Inferior parietal cortex (tissue), 1 donor: ENCODE measurements around the gene ARID3A.

Experiments used
- DNase-seq: peaks from one replicate; pipeline ENCODE4 v3.0.0-alpha.2; 2016; ENCODE audit errors: extremely low spot score

Gene ARID3A

DNA sequence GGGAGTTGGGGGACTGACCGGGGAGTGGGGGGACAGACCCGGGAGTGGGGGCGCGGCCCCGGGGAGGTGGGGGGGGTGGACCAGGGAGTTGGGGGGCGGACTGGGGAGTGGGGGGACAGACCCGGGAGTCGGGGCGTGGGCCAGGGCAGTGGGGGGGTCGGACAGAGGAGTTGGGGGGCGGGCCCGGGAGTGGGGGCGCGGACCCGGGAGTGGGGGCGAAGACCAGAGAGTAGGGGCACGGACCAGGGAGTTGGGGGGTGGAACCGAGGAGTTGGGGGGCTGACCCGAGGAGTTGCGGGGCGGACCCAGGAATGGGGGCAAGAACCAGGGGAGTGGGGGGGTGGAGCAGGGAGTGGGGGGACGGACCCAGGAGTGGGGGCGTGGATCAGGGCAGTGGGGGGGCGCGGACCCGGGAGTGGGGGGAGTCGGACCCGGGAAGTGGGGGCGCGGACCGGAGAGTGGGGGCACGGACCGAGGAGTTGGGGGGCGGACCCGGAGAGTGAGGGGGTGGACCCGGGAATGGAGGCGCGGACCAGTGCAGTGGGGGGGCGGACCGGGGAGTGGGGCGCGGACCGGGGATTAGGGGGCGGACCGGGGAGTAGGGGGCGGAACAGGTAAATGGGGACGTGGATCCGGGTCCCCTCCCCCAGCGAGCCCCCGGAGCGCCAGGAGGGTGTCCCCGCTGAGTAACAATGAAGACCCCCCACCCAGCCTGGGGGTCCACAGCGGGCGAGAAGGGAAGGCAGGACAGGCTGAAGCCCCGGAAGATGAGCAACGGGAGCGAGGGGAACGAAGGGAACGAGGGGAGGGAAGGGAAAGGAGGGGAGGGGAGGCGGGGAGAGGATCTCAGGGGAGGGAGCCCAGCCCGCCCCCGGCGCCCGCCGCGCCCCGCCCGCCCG is 13.4 kb upstream of the ARID3A start:
- no peak for DNase-seq

- no peak for DNase-seq
Observed at GRCh38 chr19:913080-913748, 12.6 kb upstream of the ARID3A start, which contains the start of gene R3HDM4. TSS of gene R3HDM4 (minus strand) at chr19:913219. CDS start at chr19:913157, 62 bp downstream.

- DNase-seq: no peak
Observed at GRCh38 chr19:916645-917322, 9.1 kb upstream of the ARID3A start.

- no peak for DNase-seq
Observed at GRCh38 chr19:917323-918151, 8.3 kb upstream of the ARID3A start, which contains the start of gene KISS1R. TSS of gene KISS1R (plus strand) at chr19:917333. CDS start at chr19:917503, 170 bp downstream.

DNA sequence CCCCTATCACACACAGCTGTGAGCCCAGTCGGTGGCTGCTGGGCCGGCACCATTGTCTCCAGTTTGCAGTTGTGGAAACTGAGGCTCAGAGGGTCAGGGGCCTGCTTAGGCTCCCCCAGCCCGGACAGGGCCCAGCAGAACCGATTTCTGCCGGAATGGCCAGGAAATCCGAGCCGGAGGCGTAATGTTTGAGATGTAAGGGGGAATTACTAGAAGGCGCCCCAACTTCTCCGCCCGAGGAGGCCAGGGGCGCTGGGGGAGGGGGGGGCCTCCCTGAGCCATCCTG is 7.7 kb upstream of the ARID3A start:
- no peak for DNase-seq

DNA sequence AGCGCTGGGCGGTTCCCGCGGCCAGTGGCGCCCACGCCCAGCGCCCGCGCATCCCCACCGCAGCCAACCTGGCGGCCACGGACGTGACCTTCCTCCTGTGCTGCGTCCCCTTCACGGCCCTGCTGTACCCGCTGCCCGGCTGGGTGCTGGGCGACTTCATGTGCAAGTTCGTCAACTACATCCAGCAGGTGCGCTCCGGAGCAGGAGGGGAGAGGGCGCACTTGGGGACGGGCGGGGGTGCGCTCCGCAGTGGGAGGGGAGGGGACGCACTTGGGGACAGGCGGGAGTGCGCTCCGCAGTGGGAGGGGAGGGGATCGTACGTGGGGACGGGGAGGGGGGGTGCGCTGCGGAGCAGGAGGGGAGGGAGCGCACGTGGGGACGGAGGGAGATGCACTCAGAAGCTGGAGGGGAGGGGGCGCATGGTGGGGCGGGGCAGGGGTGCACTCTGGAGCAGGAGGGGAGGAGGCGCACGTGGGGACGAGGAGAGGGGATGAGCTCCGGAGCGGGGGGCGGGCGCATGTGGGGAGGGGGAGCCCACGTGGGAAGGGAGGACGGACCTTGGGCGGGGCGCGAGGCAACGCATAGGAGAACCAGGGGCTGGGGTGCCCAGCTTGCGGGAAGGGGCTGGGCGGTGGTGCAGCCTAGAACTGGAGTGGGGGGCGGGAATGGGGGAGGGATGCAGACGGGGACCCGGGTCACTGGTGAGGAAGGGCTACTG is 7.2 kb upstream of the ARID3A start:
- DNase-seq: no peak

DNA sequence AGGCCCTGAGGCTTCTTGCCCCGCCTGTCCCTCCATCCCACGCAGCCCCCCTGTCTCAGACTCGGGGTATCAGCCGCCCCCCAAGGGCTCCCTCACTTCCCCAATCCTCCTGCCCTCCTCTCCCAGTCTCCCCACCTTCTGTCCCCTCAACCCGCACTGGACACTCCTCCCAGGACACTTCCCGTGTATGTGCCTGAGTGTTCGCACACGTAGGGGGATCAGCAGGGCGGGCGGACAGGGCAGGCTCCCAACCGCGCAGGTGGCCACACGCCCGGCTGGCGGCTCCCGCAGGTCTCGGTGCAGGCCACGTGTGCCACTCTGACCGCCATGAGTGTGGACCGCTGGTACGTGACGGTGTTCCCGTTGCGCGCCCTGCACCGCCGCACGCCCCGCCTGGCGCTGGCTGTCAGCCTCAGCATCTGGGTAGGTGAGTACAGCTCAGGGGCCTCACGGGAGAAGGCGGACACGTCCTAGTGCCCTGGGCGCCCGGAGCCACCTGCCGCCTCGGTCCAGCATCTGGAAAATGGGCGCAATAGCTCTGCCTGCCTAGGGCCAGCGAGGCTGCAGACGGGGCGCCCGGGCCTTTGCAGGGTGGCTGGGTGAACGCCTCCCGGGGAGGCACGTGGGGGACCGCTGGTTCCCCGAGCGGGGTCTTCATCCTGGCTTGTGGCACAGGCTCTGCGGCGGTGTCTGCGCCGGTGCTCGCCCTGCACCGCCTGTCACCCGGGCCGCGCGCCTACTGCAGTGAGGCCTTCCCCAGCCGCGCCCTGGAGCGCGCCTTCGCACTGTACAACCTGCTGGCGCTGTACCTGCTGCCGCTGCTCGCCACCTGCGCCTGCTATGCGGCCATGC is 6.4 kb upstream of the ARID3A start:
- no peak for DNase-seq

GRCh38 chr19:920051-920864 is 5.6 kb upstream of the ARID3A start:
- no peak for DNase-seq

DNA sequence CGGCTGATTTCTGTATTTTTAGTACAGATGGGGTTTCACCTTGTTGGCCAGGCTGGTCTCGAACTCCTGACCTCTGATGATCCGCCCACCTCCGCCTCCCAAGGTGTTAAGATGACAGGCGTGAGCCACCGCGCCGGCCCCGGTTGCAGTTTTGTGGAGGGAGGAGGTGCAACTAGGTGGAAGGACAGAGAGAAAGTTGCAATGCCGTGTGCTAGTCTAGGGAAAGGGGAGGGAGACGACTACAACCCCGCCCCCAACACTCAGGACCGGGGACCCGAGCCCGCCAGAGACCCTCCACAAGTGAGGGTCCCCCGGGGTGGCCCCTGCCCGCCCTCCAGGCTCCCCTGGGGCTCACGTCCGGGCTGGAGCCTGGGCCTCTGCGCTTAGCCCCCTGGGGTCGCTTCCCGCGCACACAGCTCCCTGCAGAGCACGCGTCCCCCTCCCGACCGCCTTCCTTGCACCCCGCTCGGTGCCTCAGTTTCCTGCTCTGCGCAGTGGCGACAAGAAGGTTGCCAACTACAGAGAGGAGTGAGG is 1.2 kb upstream of the ARID3A start:
- DNase-seq: no peak

GRCh38 chr19:925087-925525 is 729 bp upstream of the ARID3A start:
- no peak for DNase-seq

- no peak for DNase-seq
Observed at GRCh38 chr19:926323-926588, 421 bp downstream of the ARID3A start.

DNA sequence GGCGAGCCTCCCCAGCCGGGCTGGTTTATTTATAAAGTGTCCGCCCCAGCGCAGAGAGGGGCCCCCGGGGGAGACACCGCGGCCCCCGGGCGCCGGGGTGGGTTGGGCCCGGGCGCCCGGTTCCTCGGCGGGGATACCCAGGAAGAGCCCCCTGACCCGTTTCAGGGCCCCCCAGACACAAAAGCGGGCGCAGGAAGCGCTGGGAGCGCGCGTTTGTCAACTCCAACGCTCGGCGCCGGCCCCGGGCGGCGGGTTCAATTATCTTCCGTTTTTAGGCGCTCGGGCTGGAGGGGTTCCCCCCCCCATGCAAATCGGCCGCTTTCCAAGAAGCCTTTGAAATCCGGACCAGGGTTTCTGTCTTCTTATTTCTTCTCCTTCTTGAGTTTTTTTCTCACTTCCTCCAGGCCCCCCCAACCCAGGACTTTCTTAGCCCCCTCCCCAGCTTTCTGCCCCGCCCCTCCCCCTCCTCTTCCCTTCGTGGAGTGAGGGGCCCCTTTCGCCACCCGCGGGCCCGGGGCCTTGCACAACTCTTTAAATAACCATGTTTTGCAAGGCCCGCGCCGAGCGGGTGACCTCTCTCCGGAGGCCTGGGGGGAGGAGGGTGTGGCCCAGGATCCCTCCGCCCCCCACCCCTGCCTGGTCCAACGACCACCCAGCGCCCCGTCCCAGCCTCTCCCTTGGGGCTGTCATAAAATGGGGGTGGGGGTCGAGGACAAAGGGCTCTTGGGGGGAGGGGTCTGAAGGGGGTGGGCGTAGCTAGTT is 935 bp downstream of the ARID3A start:
- no peak for DNase-seq

DNA sequence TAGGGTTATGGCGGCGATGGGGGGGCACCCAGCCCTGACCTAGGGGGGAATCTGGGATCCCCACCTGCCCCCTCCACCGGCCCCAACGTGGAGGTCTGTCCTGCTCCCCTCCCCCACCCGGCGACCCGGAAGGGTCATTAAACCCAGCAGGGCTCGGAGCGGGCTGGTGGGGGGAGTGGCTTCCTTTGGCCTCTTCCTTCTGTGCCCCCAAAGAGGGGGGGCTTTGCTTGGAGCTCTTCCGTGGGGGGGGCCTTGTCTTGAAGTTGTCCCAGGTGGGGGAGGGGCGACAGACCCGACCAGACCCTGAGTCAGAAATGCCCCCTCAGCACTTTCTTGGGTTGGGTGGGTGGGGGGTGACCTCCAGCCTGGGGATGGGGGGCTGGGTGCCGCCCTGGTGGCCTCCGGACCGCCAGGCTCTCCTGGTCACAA is 1.5 kb downstream of the ARID3A start:
- no peak for DNase-seq

DNA sequence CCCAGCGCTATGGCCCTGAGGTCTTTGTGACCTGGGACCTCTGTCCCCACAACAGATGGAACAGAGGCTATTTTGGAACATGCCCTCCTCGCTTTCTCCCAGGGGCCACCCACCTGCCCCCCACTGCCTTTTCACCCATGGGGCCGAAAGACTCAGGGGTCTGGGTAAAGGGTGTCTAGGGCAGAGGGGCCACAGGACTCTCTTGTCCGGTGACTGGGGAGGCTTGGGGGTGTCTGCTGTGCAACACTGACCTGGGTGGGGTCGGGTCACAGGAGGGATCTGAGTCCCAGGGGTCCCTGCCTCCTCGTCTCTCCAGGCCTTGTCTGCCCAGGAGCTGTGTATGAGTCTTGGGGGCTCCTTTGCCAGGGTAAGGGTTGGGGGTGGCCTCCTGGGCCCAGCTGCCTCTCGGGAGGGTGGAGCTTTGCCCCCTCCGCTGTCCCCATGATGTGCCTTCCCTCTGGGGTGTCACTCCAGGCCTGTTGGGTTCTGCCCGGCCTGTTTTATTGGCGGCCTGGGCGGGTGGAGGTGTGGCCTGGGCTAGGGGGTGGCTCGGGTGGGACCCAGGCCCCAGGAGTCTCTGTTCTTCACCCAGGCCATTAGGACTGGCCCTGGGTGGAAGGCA is 2.1 kb downstream of the ARID3A start:
- no peak for DNase-seq

DNA sequence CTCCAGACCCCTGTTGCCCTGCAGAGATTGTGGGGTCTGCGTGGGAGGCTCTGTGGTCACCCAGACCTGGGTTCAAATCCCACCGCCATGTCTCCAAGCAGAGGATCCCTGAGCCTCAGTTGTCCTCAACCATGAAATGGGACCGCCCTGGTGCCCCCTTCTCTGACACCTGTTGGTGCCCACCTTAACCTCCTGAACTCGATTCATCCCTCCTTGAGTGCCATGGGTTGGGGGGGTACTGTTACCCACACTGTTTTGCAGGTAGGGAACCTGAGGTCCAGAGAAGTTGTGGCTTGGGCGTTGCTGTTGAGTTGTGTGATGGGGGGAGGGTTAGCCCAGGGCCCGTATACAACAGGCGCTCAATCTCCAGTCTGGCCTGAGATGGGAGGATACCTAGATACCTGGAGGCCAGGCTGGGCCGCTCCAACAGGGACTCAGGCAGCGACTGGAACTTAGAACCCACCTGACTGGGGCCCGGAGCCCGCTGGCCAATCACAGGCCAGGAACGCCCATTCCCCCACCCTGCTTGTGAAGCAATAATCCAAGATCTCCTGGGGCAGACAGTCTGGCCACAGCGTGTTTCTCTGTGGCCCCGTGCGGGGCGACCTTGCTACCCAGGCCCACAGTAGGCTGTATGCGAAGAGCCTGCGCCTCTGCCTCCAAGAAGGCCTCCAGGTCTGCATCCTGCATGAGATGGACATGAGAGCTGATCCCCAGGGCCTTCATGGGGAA is 2.8 kb downstream of the ARID3A start:
- no peak for DNase-seq

- no peak for DNase-seq
Observed at GRCh38 chr19:929203-929890, 3.5 kb downstream of the ARID3A start.

- no peak for DNase-seq
Observed at GRCh38 chr19:929891-930258, 4.0 kb downstream of the ARID3A start.
